ENCODE results near the gene PPP2R3A. TPM values are rescaled to one million over a fixed set of nuclear protein-coding genes. Genes with fewer than 3 reads are reported as not detected.
"Not testable (repeated sequence)": the region's sequence is repeated elsewhere in the genome, so short reads cannot be mapped to it uniquely, and the experiment has no call there.

PPP2R3A gene
- total RNA-seq, 1 donor from 2014 or later: 10.5 TPM

- Histone ChIP-seq H3K27ac (no peak overlapping the region), H3K36me3 (no peaks in the 10 kb centered on the region), H3K4me3 (no peak overlapping the region), H3K4me1 (no peaks in the 10 kb centered on the region), H3K27me3 (no peaks in the 10 kb centered on the region), H3K9me3 (no peaks in the 10 kb centered on the region)
- TF ChIP-seq, protein P1, sequence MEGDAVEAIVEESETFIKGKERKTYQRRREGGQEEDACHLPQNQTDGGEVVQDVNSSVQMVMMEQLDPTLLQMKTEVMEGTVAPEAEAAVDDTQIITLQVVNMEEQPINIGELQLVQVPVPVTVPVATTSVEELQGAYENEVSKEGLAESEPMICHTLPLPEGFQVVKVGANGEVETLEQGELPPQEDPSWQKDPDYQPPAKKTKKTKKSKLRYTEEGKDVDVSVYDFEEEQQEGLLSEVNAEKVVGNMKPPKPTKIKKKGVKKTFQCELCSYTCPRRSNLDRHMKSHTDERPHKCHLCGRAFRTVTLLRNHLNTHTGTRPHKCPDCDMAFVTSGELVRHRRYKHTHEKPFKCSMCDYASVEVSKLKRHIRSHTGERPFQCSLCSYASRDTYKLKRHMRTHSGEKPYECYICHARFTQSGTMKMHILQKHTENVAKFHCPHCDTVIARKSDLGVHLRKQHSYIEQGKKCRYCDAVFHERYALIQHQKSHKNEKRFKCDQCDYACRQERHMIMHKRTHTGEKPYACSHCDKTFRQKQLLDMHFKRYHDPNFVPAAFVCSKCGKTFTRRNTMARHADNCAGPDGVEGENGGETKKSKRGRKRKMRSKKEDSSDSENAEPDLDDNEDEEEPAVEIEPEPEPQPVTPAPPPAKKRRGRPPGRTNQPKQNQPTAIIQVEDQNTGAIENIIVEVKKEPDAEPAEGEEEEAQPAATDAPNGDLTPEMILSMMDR (IDR thresholded peaks at IDR 0.05): no peak
- DNase-seq (ENCODE audit: low spot score in 2 of 2): no peak
- intact Hi-C loops (cut with DNase I): no loop called here
Observed at GRCh38 chr3:135929670-135930069, 35.9 kb upstream of the PPP2R3A start.

- Histone ChIP-seq H3K27ac (no peak overlapping the region), H3K27me3 (no peaks in the 10 kb centered on the region), H3K4me3 (no peak overlapping the region), H3K9me3 (no peaks in the 10 kb centered on the region), H3K36me3 (no peaks in the 10 kb centered on the region), H3K4me1 (no peaks in the 10 kb centered on the region)
- TF ChIP-seq, protein P1 (IDR thresholded peaks at IDR 0.05): no peak
- DNase-seq (ENCODE audit: low spot score in 2 of 2): no peak
- intact Hi-C loops (cut with DNase I): no loop called here
Observed at GRCh38 chr3:135930255-135930654, 35.3 kb upstream of the PPP2R3A start.

DNA sequence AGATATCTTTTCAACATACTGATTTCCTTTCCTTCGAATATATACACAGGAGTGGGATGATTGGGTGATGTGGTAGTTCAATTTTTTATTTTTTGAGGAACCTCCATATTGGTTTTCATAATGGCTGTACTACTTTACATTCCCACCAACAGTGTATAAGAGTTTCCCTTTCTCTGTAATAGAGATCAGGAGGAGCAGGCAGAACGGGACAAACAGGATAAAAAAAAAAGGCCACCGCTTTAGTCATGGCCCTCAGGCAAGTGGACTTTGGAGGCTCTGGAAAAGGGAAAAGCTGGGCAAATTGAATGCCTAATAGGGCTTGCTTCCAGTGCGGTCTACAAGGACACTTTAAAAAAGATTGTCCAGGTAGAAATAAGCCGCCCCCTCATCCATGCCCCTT, 30.4 kb upstream of the PPP2R3A start:
- H3K27ac ChIP-seq; H3K9me3 ChIP-seq; H3K4me1 ChIP-seq; H3K27me3 ChIP-seq; intact Hi-C loops (cut with DNase I); DNase-seq (ENCODE audit: low spot score in 2 of 2); H3K36me3 ChIP-seq; H3K4me3 ChIP-seq: not testable (repeated sequence)

DNA sequence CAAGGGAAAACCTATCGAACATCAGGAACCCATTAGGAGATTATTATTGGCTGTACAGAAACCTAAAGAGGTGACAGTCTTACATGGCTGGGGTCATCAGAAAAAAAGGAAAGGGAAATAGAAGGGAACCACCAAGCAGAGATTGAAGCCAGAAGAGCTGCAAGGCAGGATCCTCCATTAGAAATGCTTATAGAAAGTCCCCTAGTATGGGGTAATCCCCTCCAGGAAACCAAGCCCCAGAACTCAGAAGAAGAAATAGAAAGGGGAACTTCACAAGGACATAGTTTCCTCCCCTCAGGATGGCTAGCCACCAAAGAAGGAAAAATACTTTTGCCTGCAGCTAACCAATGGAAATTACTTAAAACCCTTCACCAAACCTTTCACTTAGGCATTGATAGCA, 27.8 kb upstream of the PPP2R3A start:
- intact Hi-C loops (cut with DNase I); H3K27ac ChIP-seq; H3K4me3 ChIP-seq; H3K36me3 ChIP-seq; DNase-seq (ENCODE audit: low spot score in 2 of 2); H3K27me3 ChIP-seq; H3K9me3 ChIP-seq; H3K4me1 ChIP-seq: not testable (repeated sequence)

GRCh38 chr3:135944831-135945230, 20.7 kb upstream of the PPP2R3A start:
- intact Hi-C loops (cut with DNase I): no loop called here
- Histone ChIP-seq H3K4me3 (no peak overlapping the region), H3K4me1 (no peaks in the 10 kb centered on the region), H3K27me3 (no peaks in the 10 kb centered on the region), H3K27ac (no peak overlapping the region), H3K36me3 (no peaks in the 10 kb centered on the region), H3K9me3 (peaks cover 0 to 5% of the 10 kb centered on the region in 2 donors)
- no peak for DNase-seq (ENCODE audit: low spot score in 2 of 2)
- TF ChIP-seq, protein P1 (IDR thresholded peaks at IDR 0.05): no peak

- Histone ChIP-seq H3K36me3 (no peaks in the 10 kb centered on the region), H3K27me3 (no peaks in the 10 kb centered on the region), H3K4me3 (no peak overlapping the region), H3K9me3 (no peaks in the 10 kb centered on the region), H3K27ac (no peak overlapping the region), H3K4me1 (no peaks in the 10 kb centered on the region)
- TF ChIP-seq, protein P1 (IDR thresholded peaks at IDR 0.05): no peak
- intact Hi-C loops (cut with DNase I): no loop called here
- DNase-seq (ENCODE audit: low spot score in 2 of 2): no peak
Observed at GRCh38 chr3:135950941-135951340, 14.6 kb upstream of the PPP2R3A start.
